Colonic mucosa (tissue), 4 donors: Measurements from ENCODE around the gene HELZ2. TPM values are rescaled to one million over a fixed set of nuclear protein-coding genes. Genes with fewer than 3 reads are reported as not detected.

ENCODE experiments used
- DNase-seq: peaks from one replicate; pipeline ENCODE4 v3.0.0-alpha.2; 2020
- H3K27ac ChIP-seq: fragments of 200-600 bp; one replicate; pipeline ENCODE4 v1.8.0; 2021
- H3K27me3 ChIP-seq: fragments of 200-600 bp; one replicate; pipeline ENCODE4 v1.8.0; 2021
- H3K36me3 ChIP-seq: fragments of 200-600 bp; one replicate; pipeline ENCODE4 v1.8.0; 2021
- H3K4me1 ChIP-seq: fragments of 200-600 bp; one replicate; pipeline ENCODE4 v1.8.0; 2021; ENCODE audit warnings: mild to moderate bottlenecking
- H3K4me3 ChIP-seq: fragments of 200-600 bp; one replicate; pipeline ENCODE4 v1.8.0; 2021
- H3K9ac ChIP-seq, 2 donors: one replicate each; pipeline ENCODE4 v1.7.0; 2013; ENCODE audit warnings: control low read depth in 2 of 2, low read depth in 2 of 2, low read length in 2 of 2
- H3K9me3 ChIP-seq: fragments of 200-600 bp; one replicate; pipeline ENCODE4 v1.8.0; 2021
- CTCF ChIP-seq: fragments of 200-600 bp; IDR thresholded peaks from one replicate; pipeline ENCODE4 v1.8.0; 2022; ENCODE audit warnings: antibody characterized with exemption, mild to moderate bottlenecking
- intact Hi-C: fragments of 100-400 bp; cut with DNase I; formaldehyde crosslinking; loops from one replicate; pipeline ENCODE4 v1.14.1; 2022
- total RNA-seq, 2 donors: library from RNA; stranded (reverse); fragmentation: NEBNext Ultra II Directional in 1 of 2; extraction: Animal tissue kit (Norgen Biotek cat#: 25700) in 1 of 2; gene quantifications; one replicate each; pipeline ENCODE4 v1.2.1, GENCODE V29; 2021
- donor health status: healthy.
- donor health status: DM: no; HTN: no; CAD: no.
- donor health status: DM: no; HTN: no; CAD: no.

Gene HELZ2
- total RNA-seq, 2 donors from 2014 or later, result 36.3 to 38.0 TPM

DNA sequence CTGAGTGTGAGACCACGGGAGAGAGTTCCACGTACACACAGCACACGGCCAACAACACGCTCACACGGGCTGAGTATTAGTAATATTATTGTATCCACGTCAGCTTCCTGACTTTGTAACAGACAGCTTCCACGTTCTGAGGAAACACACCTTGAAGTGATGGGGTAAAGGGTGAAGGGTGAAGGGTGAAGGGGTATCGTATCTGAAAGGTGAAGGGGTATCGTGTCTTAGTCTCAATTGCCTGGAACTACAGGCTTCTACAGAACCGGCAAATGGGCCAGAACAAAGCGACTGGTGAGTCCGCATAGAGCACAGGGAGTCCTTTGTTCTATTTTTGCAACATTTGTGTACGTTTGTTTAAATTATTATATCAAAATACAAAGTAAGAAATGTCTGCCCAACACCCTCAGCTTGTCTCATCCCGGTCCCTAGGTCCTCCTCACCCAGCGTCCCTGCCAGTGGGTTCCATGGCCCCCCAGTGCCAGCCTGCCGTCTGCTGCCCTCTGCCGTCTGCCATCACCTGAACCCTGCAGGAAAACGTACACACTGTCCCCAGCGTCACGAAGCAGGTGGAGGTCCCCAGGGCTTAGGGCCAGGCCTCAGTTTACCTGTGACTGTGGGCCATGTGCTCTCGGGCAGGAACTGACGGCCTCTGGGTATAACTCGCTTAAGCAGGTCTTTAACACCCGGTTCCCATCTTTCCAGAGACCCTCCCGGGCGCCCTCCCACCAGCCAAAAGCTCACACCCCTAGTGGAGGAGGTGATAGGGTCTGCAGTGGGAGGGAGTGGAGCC, 4.4 kb upstream of the HELZ2 start:
- TF ChIP-seq CTCF, result no peak

DNA sequence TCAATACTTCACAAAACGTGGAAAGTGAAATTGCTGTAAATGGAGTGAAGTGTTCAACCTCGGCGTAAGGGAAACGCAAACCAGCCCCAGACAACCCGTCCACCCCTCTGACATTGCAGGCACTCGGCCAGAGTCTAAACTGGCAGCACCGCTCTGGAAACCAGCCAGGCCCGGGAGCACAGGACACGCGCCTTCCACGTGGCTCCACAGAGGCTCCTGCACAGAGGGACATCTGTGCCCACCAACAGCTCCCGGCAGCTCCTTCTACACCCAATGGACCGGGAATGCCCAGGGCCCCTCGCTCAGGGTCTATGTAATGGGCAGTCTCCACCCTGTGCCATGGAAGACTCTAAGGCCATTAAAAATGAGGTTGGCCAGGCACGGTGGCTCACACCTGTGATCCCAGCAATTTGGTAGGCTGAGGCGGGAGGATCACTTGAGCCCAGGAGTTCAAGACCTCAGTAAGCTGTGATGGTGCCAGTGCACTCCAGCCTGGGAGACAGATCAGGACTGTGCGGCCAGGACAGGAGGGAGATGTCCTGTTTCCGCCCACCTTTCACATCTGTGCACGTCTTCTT, 3.4 kb upstream of the HELZ2 start:
- Histone ChIP-seq H3K9ac (no peak overlapping the region), H3K27ac (no peak overlapping the region), H3K36me3 (no peaks in the 10 kb centered on the region), H3K27me3 (no peaks in the 10 kb centered on the region), H3K4me3 (no peak overlapping the region), H3K4me1 (peaks cover 9% of the 10 kb centered on the region), H3K9me3 (no peaks in the 10 kb centered on the region)
- TF ChIP-seq CTCF, result no peak
- intact Hi-C loops, result no loop called here
- no peak for DNase-seq

More for the DNA sequence above, 4.4 kb upstream of the HELZ2 start:
- intact Hi-C loops, result no loop called here
- Histone ChIP-seq H3K4me1 (peaks cover 3% of the 10 kb centered on the region), H3K9ac (no peak overlapping the region), H3K4me3 (no peak overlapping the region), H3K27me3 (no peaks in the 10 kb centered on the region), H3K9me3 (no peaks in the 10 kb centered on the region), H3K36me3 (no peaks in the 10 kb centered on the region), H3K27ac (no peak overlapping the region)
- no peak for DNase-seq

- Histone ChIP-seq H3K4me1 (peaks cover 9% of the 10 kb centered on the region), H3K9me3 (no peaks in the 10 kb centered on the region), H3K4me3 (no peak overlapping the region), H3K9ac (no peak overlapping the region), H3K27me3 (no peaks in the 10 kb centered on the region), H3K27ac (no peak overlapping the region), H3K36me3 (no peaks in the 10 kb centered on the region)
- intact Hi-C loops, result no loop called here
- no peak for DNase-seq
- no peak for TF ChIP-seq CTCF
These were observed 2.3 kb upstream of the HELZ2 start for GRCh38 chr20:63576311-63576710.

DNA sequence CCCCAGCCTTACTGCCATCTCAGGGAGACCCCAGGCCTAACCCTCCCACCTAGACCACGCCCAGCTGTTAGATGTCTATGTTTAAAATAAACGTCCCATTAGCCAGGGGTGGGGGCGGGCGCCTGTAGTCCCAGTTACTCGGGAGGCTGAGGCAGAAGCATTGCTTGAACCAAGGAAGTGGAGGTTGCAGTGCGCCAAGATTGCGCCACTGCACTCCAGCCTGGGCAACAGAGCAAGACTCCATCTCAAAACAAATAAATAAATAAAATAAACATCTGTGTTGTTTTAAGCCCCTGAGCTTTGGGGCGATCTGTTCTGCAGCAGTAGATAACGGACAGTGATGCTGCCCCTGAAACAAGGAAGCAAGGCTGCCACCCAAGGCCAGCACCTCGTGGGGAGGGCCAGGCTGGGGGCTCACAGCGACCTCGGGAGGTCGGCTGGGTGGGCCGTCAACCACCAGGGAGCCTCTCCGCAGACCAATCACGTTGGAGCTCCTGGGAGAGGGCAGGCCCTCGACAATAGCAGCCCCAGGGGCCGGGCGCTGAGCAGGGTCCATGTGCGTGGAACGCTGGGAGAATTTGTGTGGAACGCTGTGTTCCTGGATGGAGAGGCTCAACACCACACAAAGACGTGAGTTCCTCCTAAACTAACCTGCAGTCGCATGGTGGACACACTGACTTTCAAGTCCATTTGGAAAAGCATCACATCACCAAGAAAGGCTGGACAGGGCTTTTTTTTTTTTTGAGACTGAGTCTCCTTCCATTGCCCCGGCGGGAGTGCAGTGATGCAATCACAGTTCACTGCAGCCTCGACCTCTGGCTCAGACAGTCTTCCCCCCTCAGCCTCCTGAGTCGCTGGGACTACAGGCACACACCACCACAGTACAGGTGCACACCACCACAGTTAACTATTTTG, 1.0 kb upstream of the HELZ2 start:
- Histone ChIP-seq H3K4me1 (peaks cover 9% of the 10 kb centered on the region), H3K4me3 (no peak overlapping the region), H3K9ac (peak overlapping the region in 1 of 2 donors; percentile 78), H3K9me3 (no peaks in the 10 kb centered on the region), H3K27me3 (no peaks in the 10 kb centered on the region), H3K36me3 (no peaks in the 10 kb centered on the region), H3K27ac (no peak overlapping the region)
- no peak for DNase-seq
- no peak for TF ChIP-seq CTCF
- intact Hi-C loops, result no loop called here

- DNase-seq, result no peak
- intact Hi-C loops, result no loop called here
- peak overlapping the region; percentile 64 for H3K27ac ChIP-seq
- peak overlapping the region; percentile 79 for H3K4me3 ChIP-seq
- H3K9me3 ChIP-seq, result no peaks in the 10 kb centered on the region
- H3K4me1 ChIP-seq, result peaks cover 9% of the 10 kb centered on the region
- peak overlapping the region; percentile 76 to 86 for H3K9ac ChIP-seq
- TF ChIP-seq CTCF, result no peak
- H3K27me3 ChIP-seq, result no peaks in the 10 kb centered on the region
- no peaks in the 10 kb centered on the region for H3K36me3 ChIP-seq
These were observed 350 bp downstream of the HELZ2 start for GRCh38 chr20:63573647-63574131.
